Measurements from ENCODE around the gene DDX59. TPM values are rescaled to one million over a fixed set of nuclear protein-coding genes. Genes with fewer than 3 reads are reported as not detected.

The DDX59 gene
- total and polyA plus RNA-seq, 5 donors from 2014 or later, result 15.7 to 29.2 (median 25.5) TPM

DNA sequence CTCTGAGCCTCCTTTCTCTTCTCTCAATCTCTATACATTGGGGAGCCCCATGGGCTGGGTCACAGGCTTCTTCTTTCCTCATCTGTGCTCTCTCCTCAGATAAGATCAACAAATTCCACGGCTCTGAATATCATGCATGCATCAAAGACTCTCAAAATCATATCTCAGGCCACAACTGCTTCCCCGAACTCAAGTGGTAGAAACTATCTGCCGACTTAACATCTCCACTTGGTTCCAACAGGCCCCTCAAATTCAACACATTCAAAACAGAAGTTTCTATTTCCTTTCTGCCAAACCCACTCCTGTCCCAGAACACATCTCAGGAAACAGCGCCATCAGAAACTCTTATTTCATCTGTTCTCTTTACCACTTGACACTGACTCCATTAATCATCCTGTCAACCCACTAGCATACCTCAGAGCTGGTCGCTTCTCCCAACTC lies 16.7 kb downstream of the DDX59 start:
- H3K4me3 Mint-ChIP-seq, result no peak overlapping the region
- ATAC-seq (ENCODE audit: low read depth in 2 of 2), result no peak
- peaks cover 51% of the 10 kb centered on the region for H3K36me3 Mint-ChIP-seq

DNA sequence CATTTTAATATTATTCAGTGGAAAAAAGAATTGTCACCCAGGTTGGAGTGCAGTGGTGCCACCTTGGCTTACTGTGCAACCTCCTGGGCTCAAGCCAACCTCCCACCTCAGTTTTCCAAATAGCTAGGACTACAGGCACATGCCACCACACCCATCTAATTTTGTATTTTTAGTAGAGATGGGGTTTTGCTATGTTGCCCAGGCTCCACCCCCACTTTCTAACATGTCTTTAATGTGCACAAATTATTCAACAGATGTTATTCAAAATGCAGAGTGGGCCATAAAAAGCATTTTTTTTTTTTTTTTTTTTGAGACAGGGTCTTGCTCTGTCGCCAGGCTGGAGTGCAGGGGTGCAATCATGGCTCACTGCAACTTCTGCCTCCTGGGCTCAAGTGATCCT lies 17.3 kb downstream of the DDX59 start:
- H3K4me3 ChIP-seq (ENCODE audit: low read depth, low read length), result no peak overlapping the region
- peak overlapping the region in 1 of 3 donors; percentile 93 for H3K27ac Mint-ChIP-seq
- H3K36me3 ChIP-seq (ENCODE audit: control insufficient read depth, insufficient read depth, low read length), result peaks cover 52% of the 10 kb centered on the region
- H3K27me3 ChIP-seq (ENCODE audit: control insufficient read depth, insufficient read depth, low read length), result no peaks in the 10 kb centered on the region
- H3K4me3 Mint-ChIP-seq, result no peak overlapping the region
- H3K4me1 Mint-ChIP-seq, result peaks cover 13 to 25% (median 19%) of the 10 kb centered on the region in 4 donors
- DNase-seq (no peak), ATAC-seq (ENCODE audit: low read depth in 2 of 2) (no peak)
- H3K9me3 Mint-ChIP-seq, result no peaks in the 10 kb centered on the region
- no peak overlapping the region for H3K27ac ChIP-seq (ENCODE audit: insufficient read depth, low read length, poor library complexity, severe bottlenecking)
- no peaks in the 10 kb centered on the region for H3K27me3 Mint-ChIP-seq
- peaks cover 49% of the 10 kb centered on the region for H3K36me3 Mint-ChIP-seq
- no peaks in the 10 kb centered on the region for H3K9me3 ChIP-seq (ENCODE audit: control insufficient read depth in 2 of 2, low read length in 2 of 2)
- H3K4me1 ChIP-seq (ENCODE audit: control insufficient read depth, insufficient read depth, low read length, poor library complexity, severe bottlenecking), result no peaks in the 10 kb centered on the region

More for the DNA sequence above, 16.7 kb downstream of the DDX59 start:
- H3K4me1 ChIP-seq (ENCODE audit: control insufficient read depth, insufficient read depth, low read length, poor library complexity, severe bottlenecking), result no peaks in the 10 kb centered on the region
- H3K27me3 Mint-ChIP-seq, result no peaks in the 10 kb centered on the region
- no peaks in the 10 kb centered on the region for H3K9me3 ChIP-seq (ENCODE audit: control insufficient read depth in 2 of 2, low read length in 2 of 2)
- H3K4me1 Mint-ChIP-seq, result peaks cover 14 to 25% (median 19%) of the 10 kb centered on the region in 4 donors
- DNase-seq, result peak in 1 of 3 donors; percentile 24
- peak overlapping the region; percentile 66 to 93 (median 93) for H3K27ac Mint-ChIP-seq
- no peaks in the 10 kb centered on the region for H3K27me3 ChIP-seq (ENCODE audit: control insufficient read depth, insufficient read depth, low read length)
- no peak overlapping the region for H3K27ac ChIP-seq (ENCODE audit: insufficient read depth, low read length, poor library complexity, severe bottlenecking)
- no peaks in the 10 kb centered on the region for H3K9me3 Mint-ChIP-seq
- no peak overlapping the region for H3K4me3 ChIP-seq (ENCODE audit: low read depth, low read length)
- peaks cover 51% of the 10 kb centered on the region for H3K36me3 ChIP-seq (ENCODE audit: control insufficient read depth, insufficient read depth, low read length)

DNA sequence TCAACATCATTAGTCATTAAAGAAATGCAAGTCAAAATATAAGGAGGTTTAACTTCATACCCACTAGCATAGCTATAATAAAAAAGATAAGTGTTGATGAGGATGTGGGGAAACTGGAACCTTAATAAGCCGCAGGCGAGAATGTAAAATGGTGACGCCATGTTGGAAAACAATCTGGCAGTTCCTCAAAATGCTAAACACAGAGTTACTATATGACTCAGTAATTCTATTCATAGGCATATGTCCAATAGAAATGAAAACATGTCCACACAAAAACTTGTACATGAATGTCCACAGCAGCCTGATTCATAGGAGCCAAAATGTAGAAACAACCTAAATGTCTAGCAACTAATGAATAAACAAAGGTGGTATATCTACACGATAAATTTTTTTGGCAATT lies 23.2 kb downstream of the DDX59 start:
- H3K27me3 Mint-ChIP-seq, result no peaks in the 10 kb centered on the region
- no peaks in the 10 kb centered on the region for H3K27me3 ChIP-seq (ENCODE audit: control insufficient read depth, insufficient read depth, low read length)
- H3K4me3 ChIP-seq (ENCODE audit: low read depth, low read length), result no peak overlapping the region
- no peaks in the 10 kb centered on the region for H3K9me3 ChIP-seq (ENCODE audit: control insufficient read depth in 2 of 2, low read length in 2 of 2)
- H3K27ac Mint-ChIP-seq, result no peak overlapping the region
- ATAC-seq (ENCODE audit: low read depth in 2 of 2) (no peak), DNase-seq (no peak)
- peaks cover 38% of the 10 kb centered on the region for H3K36me3 Mint-ChIP-seq
- H3K27ac ChIP-seq (ENCODE audit: insufficient read depth, low read length, poor library complexity, severe bottlenecking), result no peak overlapping the region
- H3K36me3 ChIP-seq (ENCODE audit: control insufficient read depth, insufficient read depth, low read length), result peaks cover 33% of the 10 kb centered on the region
- no peaks in the 10 kb centered on the region for H3K4me1 ChIP-seq (ENCODE audit: control insufficient read depth, insufficient read depth, low read length, poor library complexity, severe bottlenecking)
- peaks cover 0 to 19% (median 3%) of the 10 kb centered on the region in 4 donors for H3K4me1 Mint-ChIP-seq
- H3K4me3 Mint-ChIP-seq, result no peak overlapping the region
- no peaks in the 10 kb centered on the region for H3K9me3 Mint-ChIP-seq

- Mint-ChIP-seq H3K9me3 (no peaks in the 10 kb centered on the region), H3K36me3 (peaks cover 45% of the 10 kb centered on the region), H3K4me1 (peaks cover 0 to 23% (median 4%) of the 10 kb centered on the region in 4 donors), H3K27ac (no peak overlapping the region), H3K4me3 (peak overlapping the region in 1 of 4 donors; percentile 2), H3K27me3 (no peaks in the 10 kb centered on the region)
- H3K4me3 ChIP-seq (ENCODE audit: low read depth, low read length), result no peak overlapping the region
- no peaks in the 10 kb centered on the region for H3K9me3 ChIP-seq (ENCODE audit: control insufficient read depth in 2 of 2, low read length in 2 of 2)
- peaks cover 20% of the 10 kb centered on the region for H3K36me3 ChIP-seq (ENCODE audit: control insufficient read depth, insufficient read depth, low read length)
- ATAC-seq (ENCODE audit: low read depth in 2 of 2) (no peak), DNase-seq (no peak)
- no peaks in the 10 kb centered on the region for H3K27me3 ChIP-seq (ENCODE audit: control insufficient read depth, insufficient read depth, low read length)
- H3K27ac ChIP-seq (ENCODE audit: insufficient read depth, low read length, poor library complexity, severe bottlenecking), result no peak overlapping the region
- no peaks in the 10 kb centered on the region for H3K4me1 ChIP-seq (ENCODE audit: control insufficient read depth, insufficient read depth, low read length, poor library complexity, severe bottlenecking)
Observed at GRCh38 chr1:200644021-200644420, 25.7 kb downstream of the DDX59 start.

DNA sequence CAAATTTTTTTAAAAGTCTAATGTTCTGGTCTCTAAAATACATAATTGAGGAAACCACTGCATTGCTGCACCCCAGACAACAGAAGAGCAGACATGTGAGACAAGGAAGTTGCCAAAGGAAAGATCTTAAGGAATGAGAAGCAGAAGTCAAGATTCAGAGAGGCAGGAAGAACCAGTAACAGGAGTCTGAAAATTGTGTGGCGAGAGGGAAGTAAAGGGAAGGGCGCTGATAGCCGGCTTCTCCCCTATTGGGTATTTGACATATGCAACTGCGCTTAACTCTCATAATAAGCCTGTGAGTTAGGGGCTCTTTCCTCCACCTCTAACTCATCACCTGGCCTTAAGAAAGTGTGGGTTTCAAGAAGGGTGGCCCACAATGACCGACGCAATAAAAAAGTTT lies 27.2 kb downstream of the DDX59 start:
- no peaks in the 10 kb centered on the region for H3K4me1 ChIP-seq (ENCODE audit: control insufficient read depth, insufficient read depth, low read length, poor library complexity, severe bottlenecking)
- Mint-ChIP-seq H3K27me3 (no peaks in the 10 kb centered on the region), H3K36me3 (peaks cover 37% of the 10 kb centered on the region), H3K9me3 (peaks cover 0 to 2% (median 0%) of the 10 kb centered on the region in 7 donors), H3K27ac (peak overlapping the region in 1 of 3 donors; percentile 28), H3K4me3 (no peak overlapping the region), H3K4me1 (peaks cover 0 to 18% (median 4%) of the 10 kb centered on the region in 4 donors)
- ATAC-seq (ENCODE audit: low read depth in 2 of 2) (no peak), DNase-seq (no peak)
- no peak overlapping the region for H3K27ac ChIP-seq (ENCODE audit: insufficient read depth, low read length, poor library complexity, severe bottlenecking)
- no peak overlapping the region for H3K4me3 ChIP-seq (ENCODE audit: low read depth, low read length)
- no peaks in the 10 kb centered on the region for H3K9me3 ChIP-seq (ENCODE audit: control insufficient read depth in 2 of 2, low read length in 2 of 2)
- peaks cover 7% of the 10 kb centered on the region for H3K36me3 ChIP-seq (ENCODE audit: control insufficient read depth, insufficient read depth, low read length)
- H3K27me3 ChIP-seq (ENCODE audit: control insufficient read depth, insufficient read depth, low read length), result no peaks in the 10 kb centered on the region

- Mint-ChIP-seq H3K27me3 (no peaks in the 10 kb centered on the region), H3K4me1 (peaks cover 0 to 12% (median 2%) of the 10 kb centered on the region in 4 donors), H3K36me3 (peaks cover 24% of the 10 kb centered on the region), H3K9me3 (peaks cover 0 to 2% (median 0%) of the 10 kb centered on the region in 7 donors), H3K27ac (no peak overlapping the region), H3K4me3 (no peak overlapping the region)
- H3K4me1 ChIP-seq (ENCODE audit: control insufficient read depth, insufficient read depth, low read length, poor library complexity, severe bottlenecking), result no peaks in the 10 kb centered on the region
- H3K4me3 ChIP-seq (ENCODE audit: low read depth, low read length), result no peak overlapping the region
- no peaks in the 10 kb centered on the region for H3K36me3 ChIP-seq (ENCODE audit: control insufficient read depth, insufficient read depth, low read length)
- no peak for ATAC-seq (ENCODE audit: low read depth in 2 of 2)
- DNase-seq, result no peak
- H3K9me3 ChIP-seq (ENCODE audit: control insufficient read depth in 2 of 2, low read length in 2 of 2), result no peaks in the 10 kb centered on the region
- no peak overlapping the region for H3K27ac ChIP-seq (ENCODE audit: insufficient read depth, low read length, poor library complexity, severe bottlenecking)
- H3K27me3 ChIP-seq (ENCODE audit: control insufficient read depth, insufficient read depth, low read length), result no peaks in the 10 kb centered on the region
Observed at GRCh38 chr1:200640963-200641401, 28.7 kb downstream of the DDX59 start.

DNA sequence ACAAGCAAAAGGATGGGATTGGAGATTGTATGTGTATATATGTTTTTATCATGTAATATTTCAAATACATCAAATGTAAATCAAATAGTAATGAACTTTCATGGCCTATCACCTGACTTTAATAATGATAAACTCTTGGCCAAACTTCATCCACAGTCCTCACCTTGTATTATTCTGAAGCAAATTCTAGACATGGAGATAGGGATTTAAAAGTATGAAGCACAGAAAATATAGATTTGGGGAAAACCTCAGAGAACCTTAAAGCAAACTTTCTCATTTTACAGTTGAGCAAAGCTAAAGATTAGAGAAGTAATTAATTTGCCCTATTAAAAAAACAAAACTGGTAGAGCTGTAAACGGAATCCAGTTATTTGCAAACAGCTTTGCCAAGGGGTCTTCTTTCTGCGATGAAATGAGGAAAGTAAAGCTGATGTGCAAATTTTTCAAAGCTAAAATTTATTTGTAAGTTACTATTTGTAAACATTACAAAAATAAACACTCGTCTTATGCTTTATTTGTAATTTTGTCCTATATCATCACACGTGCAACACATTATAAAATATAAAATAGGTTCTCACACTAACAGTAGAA lies 29.2 kb downstream of the DDX59 start:
- no peak overlapping the region for H3K27ac ChIP-seq (ENCODE audit: insufficient read depth, low read length, poor library complexity, severe bottlenecking)

GRCh38 chr1:200638073-200638472 lies 31.6 kb downstream of the DDX59 start:
- Mint-ChIP-seq H3K27me3 (peaks cover 4% of the 10 kb centered on the region), H3K36me3 (peaks cover 12% of the 10 kb centered on the region), H3K9me3 (peaks cover 0 to 2% (median 0%) of the 10 kb centered on the region in 7 donors), H3K4me1 (peaks cover 0 to 12% (median 2%) of the 10 kb centered on the region in 4 donors), H3K27ac (no peak overlapping the region), H3K4me3 (no peak overlapping the region)
- no peaks in the 10 kb centered on the region for H3K27me3 ChIP-seq (ENCODE audit: control insufficient read depth, insufficient read depth, low read length)
- H3K4me1 ChIP-seq (ENCODE audit: control insufficient read depth, insufficient read depth, low read length, poor library complexity, severe bottlenecking), result no peaks in the 10 kb centered on the region
- H3K36me3 ChIP-seq (ENCODE audit: control insufficient read depth, insufficient read depth, low read length), result no peaks in the 10 kb centered on the region
- no peak overlapping the region for H3K27ac ChIP-seq (ENCODE audit: insufficient read depth, low read length, poor library complexity, severe bottlenecking)
- H3K4me3 ChIP-seq (ENCODE audit: low read depth, low read length), result no peak overlapping the region
- DNase-seq (no peak), ATAC-seq (ENCODE audit: low read depth in 2 of 2) (no peak)
- H3K9me3 ChIP-seq (ENCODE audit: control insufficient read depth in 2 of 2, low read length in 2 of 2), result no peaks in the 10 kb centered on the region

More for the DNA sequence above, 29.2 kb downstream of the DDX59 start:
- ATAC-seq (ENCODE audit: low read depth in 2 of 2), result no peak
- Histone ChIP-seq H3K36me3 (ENCODE audit: control insufficient read depth, insufficient read depth, low read length) (no peaks in the 10 kb centered on the region), H3K9me3 (ENCODE audit: control insufficient read depth in 2 of 2, low read length in 2 of 2) (no peaks in the 10 kb centered on the region), H3K27me3 (ENCODE audit: control insufficient read depth, insufficient read depth, low read length) (no peaks in the 10 kb centered on the region), H3K4me3 (ENCODE audit: low read depth, low read length) (no peak overlapping the region), H3K4me1 (ENCODE audit: control insufficient read depth, insufficient read depth, low read length, poor library complexity, severe bottlenecking) (no peaks in the 10 kb centered on the region)
- H3K4me1 Mint-ChIP-seq, result peaks cover 0 to 12% (median 2%) of the 10 kb centered on the region in 4 donors
- peaks cover 21% of the 10 kb centered on the region for H3K36me3 Mint-ChIP-seq
- H3K27me3 Mint-ChIP-seq, result peaks cover under 1% of the 10 kb centered on the region
- H3K27ac Mint-ChIP-seq, result no peak overlapping the region
- no peak overlapping the region for H3K4me3 Mint-ChIP-seq
- no peak for DNase-seq
- H3K9me3 Mint-ChIP-seq, result peaks cover 0 to 2% (median 0%) of the 10 kb centered on the region in 7 donors
